SK-N-MC (cell line): ENCODE results near the gene MOXD1.

Experiments used
- DNase-seq: peaks from one replicate; pipeline ENCODE4 v3.0.0-alpha.2; 2011; ENCODE audit warnings: low read depth, low spot score
- H3K27ac ChIP-seq: fragments of 200-600 bp; sonication (generic); 2 replicates; pipeline ENCODE4 v1.5.1; 2016; ENCODE audit warnings: mixed run types
- H3K36me3 ChIP-seq: fragments of 200-600 bp; sonication (generic); 2 replicates; pipeline ENCODE4 v1.6.1; 2017; ENCODE audit warnings: antibody characterized with exemption, low read length, mixed read lengths; ENCODE audit not compliant: insufficient read depth
- H3K4me3 ChIP-seq: fragments of 200-600 bp; sonication (generic); 2 replicates; pipeline ENCODE4 v1.5.1; 2016
- H3K9ac ChIP-seq: fragments of 200-600 bp; sonication (generic); 2 replicates; pipeline ENCODE4 v1.8.0; 2017; ENCODE audit warnings: mixed run types, mixed read lengths; ENCODE audit not compliant: insufficient read length
- H3K9me3 ChIP-seq: fragments of 200-600 bp; sonication (generic); 2 replicates; pipeline ENCODE4 v1.6.1; 2017; ENCODE audit warnings: low read depth, mild to moderate bottlenecking, antibody characterized with exemption, low read length, moderate library complexity, mixed read lengths
- EZH2 ChIP-seq: fragments of 200-600 bp; sonication (generic); IDR thresholded peaks from one replicate; pipeline ENCODE4 v1.6.1; 2017; ENCODE audit warnings: antibody characterized with exemption
- FOXP2 ChIP-seq: optimal IDR thresholded peaks from 2 replicates; pipeline ENCODE3; 2011; ENCODE audit warnings: mild to moderate bottlenecking, moderate library complexity; ENCODE audit not compliant: insufficient read depth; ENCODE audit errors: extremely low read length, control extremely low read depth
- POLR2AphosphoS5 ChIP-seq: IDR thresholded peaks from 2 replicates; pipeline ENCODE4 v1.6.1; 2012; ENCODE audit warnings: mild to moderate bottlenecking, low read depth, low read length, borderline replicate concordance

Gene MOXD1

GRCh38 chr6:132418235-132418965 lies 17.1 kb upstream of the MOXD1 start:
- DNase-seq: no peak
- no peak overlapping the region for H3K4me3 ChIP-seq
- H3K9ac ChIP-seq: no peak overlapping the region
- no peaks in the 10 kb centered on the region for H3K36me3 ChIP-seq
- TF ChIP-seq EZH2: no peak
- TF ChIP-seq POLR2AphosphoS5: no peak
- TF ChIP-seq FOXP2: no peak
- no peaks in the 10 kb centered on the region; the same call in 1 of the 2 replicates for H3K9me3 ChIP-seq
- no peak overlapping the region for H3K27ac ChIP-seq

GRCh38 chr6:132414761-132415160 lies 13.5 kb upstream of the MOXD1 start:
- Histone ChIP-seq H3K4me3 (no peak overlapping the region), H3K27ac (no peak overlapping the region), H3K36me3 (no peaks in the 10 kb centered on the region), H3K9me3 (no peaks in the 10 kb centered on the region; the same call in 1 of the 2 replicates), H3K9ac (no peak overlapping the region)
- TF ChIP-seq POLR2AphosphoS5 (no peak), EZH2 (no peak), FOXP2 (no peak)
- no peak for DNase-seq

GRCh38 chr6:132414322-132414721 lies 13.0 kb upstream of the MOXD1 start:
- no peaks in the 10 kb centered on the region; the same call in 1 of the 2 replicates for H3K9me3 ChIP-seq
- H3K27ac ChIP-seq: no peak overlapping the region
- no peaks in the 10 kb centered on the region for H3K36me3 ChIP-seq
- DNase-seq: no peak
- no peak overlapping the region for H3K4me3 ChIP-seq
- H3K9ac ChIP-seq: no peak overlapping the region
- TF ChIP-seq EZH2 (no peak), FOXP2 (no peak), POLR2AphosphoS5 (no peak)

- DNase-seq: no peak
- Histone ChIP-seq H3K9ac (no peak overlapping the region), H3K36me3 (no peaks in the 10 kb centered on the region), H3K9me3 (no peaks in the 10 kb centered on the region; the same call in 1 of the 2 replicates), H3K27ac (peak overlapping the region; percentile 52), H3K4me3 (peak overlapping the region; percentile 20; the same call in 1 of the 2 replicates)
- TF ChIP-seq EZH2 (no peak), FOXP2 (no peak), POLR2AphosphoS5 (no peak)
These were observed 12.2 kb upstream of the MOXD1 start for GRCh38 chr6:132413499-132413802.

GRCh38 chr6:132412656-132413498 lies 11.6 kb upstream of the MOXD1 start:
- Histone ChIP-seq H3K27ac (peak overlapping the region; percentile 52), H3K9me3 (no peaks in the 10 kb centered on the region; the same call in 1 of the 2 replicates), H3K36me3 (no peaks in the 10 kb centered on the region), H3K9ac (no peak overlapping the region), H3K4me3 (peak overlapping the region; percentile 20; the same call in 1 of the 2 replicates)
- no peak for DNase-seq
- TF ChIP-seq FOXP2 (no peak), EZH2 (no peak), POLR2AphosphoS5 (no peak)

- no peak overlapping the region for H3K9ac ChIP-seq
- no peak for TF ChIP-seq POLR2AphosphoS5
- no peak for TF ChIP-seq FOXP2
- no peak for TF ChIP-seq EZH2
- H3K27ac ChIP-seq: no peak overlapping the region
- H3K9me3 ChIP-seq: no peaks in the 10 kb centered on the region
- DNase-seq: no peak
- H3K4me3 ChIP-seq: no peak overlapping the region
- no peaks in the 10 kb centered on the region for H3K36me3 ChIP-seq
These were observed 10.0 kb upstream of the MOXD1 start for GRCh38 chr6:132411296-132411695.

- no peak for TF ChIP-seq EZH2
- TF ChIP-seq FOXP2: no peak
- TF ChIP-seq POLR2AphosphoS5: no peak
- H3K27ac ChIP-seq: no peak overlapping the region
- H3K9ac ChIP-seq: no peak overlapping the region
- DNase-seq: no peak
- no peak overlapping the region for H3K4me3 ChIP-seq
- H3K36me3 ChIP-seq: no peaks in the 10 kb centered on the region
- no peaks in the 10 kb centered on the region for H3K9me3 ChIP-seq
These were observed 9.6 kb upstream of the MOXD1 start for GRCh38 chr6:132410830-132411229.

GRCh38 chr6:132405143-132405915 lies 4.1 kb upstream of the MOXD1 start:
- TF ChIP-seq EZH2 (no peak), FOXP2 (no peak), POLR2AphosphoS5 (no peak)
- no peaks in the 10 kb centered on the region for H3K9me3 ChIP-seq
- no peak overlapping the region for H3K9ac ChIP-seq
- H3K4me3 ChIP-seq: no peak overlapping the region
- DNase-seq: no peak
- no peaks in the 10 kb centered on the region for H3K36me3 ChIP-seq
- no peak overlapping the region for H3K27ac ChIP-seq
